ENCODE measurements around the gene TRANK1.

DNA sequence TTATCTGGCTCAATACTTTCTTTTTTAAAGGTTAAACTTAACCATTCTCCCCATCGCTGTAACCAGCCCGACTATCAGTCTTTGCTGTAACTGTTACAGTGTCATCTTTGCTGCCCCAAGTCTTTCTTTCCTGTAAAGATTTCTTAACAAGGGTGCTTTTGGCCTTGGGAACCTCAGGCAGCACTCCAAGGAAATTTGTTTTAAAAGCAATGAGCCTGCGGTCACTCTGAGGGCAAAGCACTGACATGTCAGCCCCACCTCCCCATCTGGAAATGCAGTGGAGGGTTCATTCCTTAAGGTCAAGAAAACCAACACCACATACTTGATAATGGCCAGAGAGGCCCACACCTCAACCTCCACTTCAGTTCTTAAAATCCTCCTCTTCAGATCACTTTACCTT lies 3.2 kb downstream of the TRANK1 start:
- TF ChIP-seq, protein P1, sequence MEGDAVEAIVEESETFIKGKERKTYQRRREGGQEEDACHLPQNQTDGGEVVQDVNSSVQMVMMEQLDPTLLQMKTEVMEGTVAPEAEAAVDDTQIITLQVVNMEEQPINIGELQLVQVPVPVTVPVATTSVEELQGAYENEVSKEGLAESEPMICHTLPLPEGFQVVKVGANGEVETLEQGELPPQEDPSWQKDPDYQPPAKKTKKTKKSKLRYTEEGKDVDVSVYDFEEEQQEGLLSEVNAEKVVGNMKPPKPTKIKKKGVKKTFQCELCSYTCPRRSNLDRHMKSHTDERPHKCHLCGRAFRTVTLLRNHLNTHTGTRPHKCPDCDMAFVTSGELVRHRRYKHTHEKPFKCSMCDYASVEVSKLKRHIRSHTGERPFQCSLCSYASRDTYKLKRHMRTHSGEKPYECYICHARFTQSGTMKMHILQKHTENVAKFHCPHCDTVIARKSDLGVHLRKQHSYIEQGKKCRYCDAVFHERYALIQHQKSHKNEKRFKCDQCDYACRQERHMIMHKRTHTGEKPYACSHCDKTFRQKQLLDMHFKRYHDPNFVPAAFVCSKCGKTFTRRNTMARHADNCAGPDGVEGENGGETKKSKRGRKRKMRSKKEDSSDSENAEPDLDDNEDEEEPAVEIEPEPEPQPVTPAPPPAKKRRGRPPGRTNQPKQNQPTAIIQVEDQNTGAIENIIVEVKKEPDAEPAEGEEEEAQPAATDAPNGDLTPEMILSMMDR (IDR thresholded peaks at IDR 0.05), result no peak
- no peak for TF ChIP-seq POLR2A (IDR thresholded peaks at IDR 0.05)
